NOMO-1 (cell line): ENCODE measurements around the gene LY6G6D.

Experiments
- DNase-seq, 2 experiments: peaks; one replicate each; lab custom pipeline; 2025; ENCODE audit not compliant: unreplicated experiment in 2 of 2; lab: John Stamatoyannopoulos, UW

The LY6G6D gene

DNA sequence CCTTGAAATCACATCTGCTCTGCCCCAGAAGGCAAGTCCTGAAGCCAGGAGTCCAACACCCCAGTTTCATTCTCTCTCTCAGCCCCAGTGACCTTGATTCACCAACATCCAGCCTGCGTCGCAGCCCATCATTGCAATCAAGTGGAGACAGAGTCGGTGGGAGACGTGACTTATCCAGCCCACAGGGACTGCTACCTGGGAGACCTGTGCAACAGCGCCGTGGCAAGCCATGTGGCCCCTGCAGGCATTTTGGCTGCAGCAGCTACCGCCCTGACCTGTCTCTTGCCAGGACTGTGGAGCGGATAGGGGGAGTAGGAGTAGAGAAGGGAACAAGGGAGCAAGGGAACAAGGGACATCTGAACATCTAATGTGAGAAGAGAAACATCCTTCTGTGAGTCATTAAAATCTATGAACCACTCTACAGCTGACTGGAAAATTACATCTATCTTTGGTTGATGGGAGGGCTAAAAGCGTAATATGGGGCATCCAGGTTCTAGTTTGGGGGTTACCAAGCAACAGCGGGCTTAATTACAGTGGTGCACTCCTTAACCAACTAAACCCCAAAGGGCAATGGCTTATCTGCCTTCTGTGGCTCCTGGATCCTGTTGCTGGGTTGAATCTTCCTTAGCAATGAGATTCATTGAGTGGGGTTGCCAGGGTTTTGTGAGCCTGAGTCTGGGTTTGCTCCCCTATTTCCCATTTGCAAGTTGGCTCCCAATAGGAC lies 2.5 kb downstream of the LY6G6D start:
- DNase-seq, result no peak

- DNase-seq, result no peak
These were observed 3.1 kb downstream of the LY6G6D start for GRCh38 chr6:31718265-31718664.

DNA sequence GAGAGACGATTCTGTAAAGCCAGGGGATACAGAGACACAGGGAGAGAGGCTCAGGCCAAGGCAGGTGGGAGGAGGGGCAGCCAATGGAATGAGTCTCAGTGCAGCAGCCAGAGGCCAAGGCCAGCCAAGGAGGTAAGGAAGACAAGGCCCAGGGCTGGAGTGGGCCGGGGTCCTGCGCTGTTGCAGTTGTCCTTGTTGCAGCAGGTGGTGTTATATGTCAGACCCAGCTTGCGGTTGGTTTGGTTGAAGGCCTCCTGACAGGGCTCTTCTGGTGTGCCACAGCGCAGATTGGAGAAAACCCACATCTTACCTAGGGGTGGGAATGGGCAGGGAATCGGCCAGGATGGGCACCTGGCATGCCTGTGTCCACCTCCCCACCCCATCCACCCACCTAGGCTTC lies 3.9 kb downstream of the LY6G6D start:
- DNase-seq, result no peak

DNA sequence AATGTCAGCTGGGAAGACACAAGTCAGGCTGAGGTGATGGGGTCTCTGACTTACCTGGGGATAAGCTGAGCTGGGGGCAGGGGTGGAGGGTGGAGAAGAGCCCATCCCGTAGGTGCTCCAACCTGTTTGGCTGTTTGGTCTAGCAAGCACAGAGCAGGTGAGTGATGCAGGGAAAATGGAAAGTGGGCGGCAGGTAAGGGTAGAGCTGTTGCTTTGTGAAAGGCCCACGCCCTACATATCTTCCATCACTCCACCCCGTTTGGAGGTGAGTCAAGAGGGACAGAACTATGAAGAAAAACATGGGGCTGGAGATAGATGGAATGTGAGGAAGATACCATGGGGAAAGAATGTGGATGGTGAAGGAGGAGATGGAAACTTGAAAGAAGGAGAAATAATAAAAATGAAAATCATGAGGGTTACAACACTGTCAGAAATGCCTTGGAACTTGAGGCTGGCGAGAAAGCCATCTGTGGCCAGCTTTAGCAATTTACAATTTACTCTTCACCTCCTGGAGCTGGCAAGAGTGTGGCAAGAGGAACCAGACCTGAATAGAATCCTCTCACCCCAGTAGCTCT lies 5.1 kb downstream of the LY6G6D start:
- DNase-seq, result no peak

DNA sequence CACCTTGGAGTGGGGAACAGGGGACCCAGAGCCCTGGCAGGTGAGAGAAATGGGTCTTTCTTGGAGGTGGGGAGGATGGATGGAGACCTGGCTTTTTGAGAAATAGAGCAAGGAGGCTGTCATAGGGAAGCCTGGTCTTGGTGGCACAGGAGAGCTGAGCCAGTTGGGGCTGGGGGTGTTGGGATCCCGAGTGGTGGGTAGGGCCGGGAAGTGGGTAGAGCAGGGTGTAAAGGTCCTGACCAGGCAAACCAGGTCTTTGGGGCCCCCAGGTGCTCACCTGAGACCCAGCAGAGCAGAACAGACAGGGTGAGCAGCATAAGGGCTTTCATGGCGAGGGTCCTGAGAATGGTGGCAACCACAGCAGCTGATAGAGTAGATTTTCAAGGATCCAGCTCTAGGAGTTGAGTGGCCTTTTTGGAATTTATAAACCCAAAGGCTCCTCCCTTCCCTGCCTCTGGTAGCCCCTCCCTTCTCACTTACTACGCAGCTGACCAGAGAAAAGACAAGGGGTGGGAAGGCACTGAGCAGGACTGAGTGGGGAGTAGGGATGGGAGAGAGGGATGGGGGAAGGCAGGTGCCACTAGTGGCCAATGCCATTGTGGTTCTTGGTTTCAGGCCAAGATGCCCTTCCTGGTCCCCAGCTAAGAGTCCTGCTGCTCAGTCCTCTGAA lies 6.3 kb downstream of the LY6G6D start, which contains the start of gene LY6G6C:
Gene LY6G6C (minus strand): TSS at position 396 of the 670 bp plus-strand sequence. CDS start 67 bp downstream, at position 329.
- no peak for DNase-seq

- DNase-seq, result no peak
These were observed 7.0 kb downstream of the LY6G6D start for GRCh38 chr6:31722173-31722572.

GRCh38 chr6:31723245-31723979 lies 8.3 kb downstream of the LY6G6D start, which contains the start of gene MPIG6B:
Gene MPIG6B, plus strand, starts transcription at chr6:31723373. Its CDS starts 11 bp downstream, at chr6:31723384.
- no peak for DNase-seq

GRCh38 chr6:31723980-31724691 lies 9.0 kb downstream of the LY6G6D start:
- no peak for DNase-seq

DNA sequence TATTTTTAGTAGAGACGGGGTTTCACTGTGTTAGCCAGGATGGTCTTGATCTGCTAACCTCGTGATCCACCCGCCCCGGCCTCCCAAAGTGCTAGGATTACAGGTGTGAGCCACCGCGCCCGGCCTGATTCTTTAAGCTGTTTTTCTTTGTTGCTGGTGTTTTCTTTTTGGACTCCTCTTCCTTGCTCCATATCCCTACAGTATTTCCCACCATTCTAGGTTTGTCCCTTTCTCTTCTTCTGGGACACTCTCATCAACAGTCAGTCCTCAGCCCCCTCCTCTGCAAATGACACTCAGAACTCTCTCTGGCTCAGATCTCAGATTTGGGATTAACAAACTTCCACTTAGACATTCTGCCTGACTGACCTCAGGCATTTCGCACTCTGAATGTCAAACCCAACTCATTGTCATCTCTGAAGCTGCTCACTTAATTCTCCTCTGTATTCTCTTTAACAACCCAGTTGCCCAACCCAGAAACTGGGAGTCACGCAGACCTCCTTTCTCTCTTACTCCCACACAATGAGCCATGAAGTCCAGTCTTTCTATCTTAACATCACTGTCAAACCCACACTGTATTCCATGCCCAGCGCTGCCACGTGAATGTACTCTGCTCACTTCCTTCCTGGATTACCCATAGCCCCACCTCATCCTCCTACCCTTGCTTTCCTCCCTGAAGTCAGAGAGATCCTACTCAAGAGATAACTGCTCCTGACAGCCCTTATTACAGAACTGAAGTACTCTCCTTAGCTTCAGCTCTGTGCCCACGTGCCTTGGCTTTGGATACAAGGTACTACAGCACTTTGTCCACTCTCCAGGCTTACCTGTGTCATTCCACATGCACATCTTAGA lies 10.6 kb downstream of the LY6G6D start:
- no peak for DNase-seq

- no peak for DNase-seq
These were observed 12.0 kb downstream of the LY6G6D start for GRCh38 chr6:31727034-31727716.

DNA sequence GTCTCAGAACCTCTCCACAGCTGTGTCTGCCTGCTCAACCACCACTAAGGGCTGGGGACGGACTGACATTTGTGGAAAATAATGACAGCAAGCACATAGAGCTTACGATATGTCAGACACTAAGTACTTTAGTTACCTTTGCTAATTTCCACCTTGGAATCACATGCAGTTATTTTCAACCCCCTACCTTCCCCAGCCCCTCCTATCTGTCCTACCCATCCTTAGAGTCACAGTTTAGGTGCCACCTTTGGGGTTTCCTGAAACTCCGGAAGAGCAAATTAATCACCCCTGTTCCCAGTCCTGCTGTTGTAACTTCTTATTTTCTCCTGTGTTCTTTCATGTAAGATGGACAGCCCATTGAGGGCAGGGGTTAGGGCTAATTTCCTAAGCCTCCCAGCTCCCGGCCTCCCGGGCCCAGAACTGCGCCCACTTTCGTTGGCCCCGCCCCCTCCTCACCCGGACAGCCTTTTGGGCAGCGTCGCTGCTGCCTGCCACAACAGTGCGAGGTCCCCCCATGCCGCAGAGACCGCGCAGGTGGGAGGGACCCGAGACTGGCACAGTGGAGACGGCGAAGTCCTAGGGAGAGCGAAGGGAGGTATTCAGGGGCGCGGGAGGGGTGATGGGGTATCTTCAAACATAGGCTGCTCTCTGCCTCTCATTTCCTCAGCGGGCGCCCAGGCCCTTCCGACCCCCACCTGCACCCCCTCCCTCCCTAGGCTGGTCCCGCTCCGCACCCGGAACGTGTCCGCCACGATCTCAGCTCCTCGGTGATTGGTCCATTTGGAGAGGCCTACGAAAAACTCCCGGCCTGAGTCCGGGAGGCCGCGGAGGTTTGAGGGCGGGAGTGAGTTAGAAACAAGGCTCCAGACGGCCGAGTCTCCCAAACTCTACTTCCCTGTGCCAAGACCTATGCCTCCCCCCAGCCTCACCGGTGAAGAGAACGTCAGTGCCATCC lies 12.8 kb downstream of the LY6G6D start:
- DNase-seq, result peak; percentile 65 to 94

GRCh38 chr6:31728767-31729514 lies 13.8 kb downstream of the LY6G6D start, which contains the start of gene DDAH2:
Gene DDAH2, minus strand, starts transcription at chr6:31729299. Its CDS starts 138 bp downstream, at chr6:31729161.
- DNase-seq, result no peak

DNA sequence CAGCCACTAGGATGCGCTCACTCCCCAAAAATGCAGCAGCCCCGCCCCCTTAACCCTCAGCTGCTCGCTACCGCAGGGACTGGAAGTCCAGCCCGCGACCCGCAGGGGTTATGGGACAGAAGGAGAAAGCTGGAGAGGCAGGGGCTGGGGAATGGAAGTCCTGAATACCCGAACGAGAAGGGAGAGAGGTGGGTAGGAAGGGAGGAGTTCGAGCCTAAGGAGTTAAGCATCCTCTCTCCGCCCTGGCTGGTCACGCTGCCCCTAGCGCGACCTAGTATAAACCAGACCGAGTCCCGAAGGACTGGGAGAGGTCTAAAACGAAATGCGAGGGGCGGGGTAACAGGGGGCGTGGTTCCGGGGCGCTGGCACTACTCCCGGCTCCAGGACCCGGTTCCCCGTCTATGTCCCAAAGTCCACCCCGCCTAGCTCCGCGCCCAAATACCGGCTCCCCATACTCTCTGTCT lies 14.4 kb downstream of the LY6G6D start:
- DNase-seq, result peak; percentile 77 to 85

- peak; percentile 55 to 67 for DNase-seq
These were observed 15.0 kb downstream of the LY6G6D start for GRCh38 chr6:31729979-31730630.

- DNase-seq, result no peak
These were observed 15.5 kb downstream of the LY6G6D start for GRCh38 chr6:31730631-31731086.

DNA sequence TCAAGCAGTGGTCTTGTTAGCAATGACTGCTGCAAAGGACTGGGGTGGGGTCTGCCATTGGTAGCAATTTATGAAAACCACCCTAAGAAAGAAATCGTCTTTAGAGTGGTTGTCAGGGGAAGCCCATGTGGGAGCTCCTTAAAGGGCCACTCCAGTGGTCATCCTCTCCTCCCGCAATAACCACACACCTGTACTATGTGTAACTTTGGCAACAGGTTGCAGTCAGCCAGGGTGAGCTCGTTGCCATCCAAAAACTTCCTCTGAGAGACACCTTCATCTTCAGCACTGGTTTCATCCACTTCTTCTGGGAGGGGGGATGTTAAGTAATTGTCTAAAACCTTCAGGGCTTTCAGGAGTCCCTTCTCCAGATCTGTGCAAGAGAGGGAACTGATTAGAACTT lies 16.9 kb downstream of the LY6G6D start:
- DNase-seq, result no peak
